HFF-Myc (cell line): Measurements from ENCODE around the gene ZNF683.

ENCODE experiments used
- DNase-seq: peaks from one replicate; pipeline ENCODE4 v3.0.0-alpha.2; 2011; ENCODE audit warnings: low read depth; ENCODE audit errors: extremely low read depth
- H3K4me3 ChIP-seq: replicated peaks from 2 replicates; pipeline ENCODE4 v1.5.1; 2011; ENCODE audit warnings: low read depth, mild to moderate bottlenecking, control low read depth, low read length
- TF ChIP-seq, protein P1 (sequence below): IDR thresholded peaks from 2 replicates; pipeline ENCODE4 v1.5.1; 2012; ENCODE audit warnings: mild to moderate bottlenecking, low read depth, low read length, control low read depth; ENCODE audit errors: missing control alignments

The ZNF683 gene

DNA sequence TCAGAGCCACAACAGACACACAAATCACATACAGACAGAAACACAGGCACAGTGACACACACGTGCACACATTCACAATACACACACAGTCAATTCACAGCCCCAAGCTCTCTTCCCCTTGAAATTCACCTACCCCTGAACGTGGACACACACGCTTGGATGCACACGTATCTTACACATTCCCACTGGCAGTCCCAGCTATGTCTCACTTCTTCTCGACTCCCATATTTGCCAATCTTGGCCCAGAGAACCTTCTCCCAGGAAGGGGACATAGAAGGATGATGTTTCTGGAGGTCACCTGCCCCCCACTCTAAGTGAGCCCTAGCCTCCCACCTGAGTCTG, 20.2 kb downstream of the ZNF683 start:
- DNase-seq: no peak
- H3K4me3 ChIP-seq: no peak overlapping the region
- TF ChIP-seq, protein P1, sequence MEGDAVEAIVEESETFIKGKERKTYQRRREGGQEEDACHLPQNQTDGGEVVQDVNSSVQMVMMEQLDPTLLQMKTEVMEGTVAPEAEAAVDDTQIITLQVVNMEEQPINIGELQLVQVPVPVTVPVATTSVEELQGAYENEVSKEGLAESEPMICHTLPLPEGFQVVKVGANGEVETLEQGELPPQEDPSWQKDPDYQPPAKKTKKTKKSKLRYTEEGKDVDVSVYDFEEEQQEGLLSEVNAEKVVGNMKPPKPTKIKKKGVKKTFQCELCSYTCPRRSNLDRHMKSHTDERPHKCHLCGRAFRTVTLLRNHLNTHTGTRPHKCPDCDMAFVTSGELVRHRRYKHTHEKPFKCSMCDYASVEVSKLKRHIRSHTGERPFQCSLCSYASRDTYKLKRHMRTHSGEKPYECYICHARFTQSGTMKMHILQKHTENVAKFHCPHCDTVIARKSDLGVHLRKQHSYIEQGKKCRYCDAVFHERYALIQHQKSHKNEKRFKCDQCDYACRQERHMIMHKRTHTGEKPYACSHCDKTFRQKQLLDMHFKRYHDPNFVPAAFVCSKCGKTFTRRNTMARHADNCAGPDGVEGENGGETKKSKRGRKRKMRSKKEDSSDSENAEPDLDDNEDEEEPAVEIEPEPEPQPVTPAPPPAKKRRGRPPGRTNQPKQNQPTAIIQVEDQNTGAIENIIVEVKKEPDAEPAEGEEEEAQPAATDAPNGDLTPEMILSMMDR: no peak

DNA sequence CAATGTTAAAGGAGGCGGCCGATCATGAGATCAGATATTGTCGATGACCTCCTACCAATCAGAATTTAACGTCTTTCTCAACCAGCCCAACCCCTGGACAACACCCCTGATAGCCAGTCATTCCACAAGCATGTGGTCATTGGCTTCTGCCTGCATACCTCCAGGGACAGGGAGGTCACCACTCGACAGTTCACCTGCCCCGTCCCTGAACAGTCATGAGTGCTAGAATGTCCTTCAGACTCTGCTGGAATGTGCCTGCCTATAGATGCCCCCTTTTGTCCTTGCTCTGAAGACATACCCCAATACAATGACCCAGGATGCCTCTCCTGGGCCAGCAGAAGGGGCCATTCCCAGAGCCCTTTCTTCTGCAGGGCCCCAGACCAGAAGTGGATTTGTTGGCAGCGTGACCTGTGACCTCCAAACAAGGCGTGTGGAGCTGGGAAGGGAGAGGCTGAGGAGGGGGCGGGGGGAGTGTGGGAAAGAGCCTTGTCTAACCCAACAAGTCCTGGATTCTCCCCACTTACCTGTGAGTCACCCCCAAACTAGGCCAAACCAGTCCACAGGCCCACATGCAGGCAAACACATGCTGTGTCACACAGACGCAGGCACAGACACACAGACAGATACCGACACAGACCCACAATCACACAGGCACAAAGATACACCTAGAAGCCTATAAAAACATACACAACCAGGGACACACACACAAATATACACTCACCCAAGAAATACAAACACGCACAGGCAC, 20.8 kb downstream of the ZNF683 start:
- TF ChIP-seq, protein P1: no peak
- H3K4me3 ChIP-seq: no peak overlapping the region
- DNase-seq: no peak

GRCh38 chr1:26350701-26351589, 21.6 kb downstream of the ZNF683 start:
- DNase-seq: no peak
- no peak overlapping the region for H3K4me3 ChIP-seq
- TF ChIP-seq, protein P1: no peak

GRCh38 chr1:26350343-26350700, 22.2 kb downstream of the ZNF683 start:
- no peak for DNase-seq
- H3K4me3 ChIP-seq: no peak overlapping the region
- TF ChIP-seq, protein P1: no peak

GRCh38 chr1:26349877-26350244, 22.7 kb downstream of the ZNF683 start:
- TF ChIP-seq, protein P1: no peak
- no peak for DNase-seq
- H3K4me3 ChIP-seq: no peak overlapping the region

GRCh38 chr1:26349188-26349876, 23.2 kb downstream of the ZNF683 start:
- no peak for DNase-seq
- TF ChIP-seq, protein P1: no peak

More at GRCh38 chr1:26349188-26349876, 23.2 kb downstream of the ZNF683 start:
- no peak overlapping the region for H3K4me3 ChIP-seq
